Hepatocyte (in vitro differentiated cells): ENCODE results near the gene TMX3.

Source experiments
- EZH2 ChIP-seq: fragments of 200-600 bp; sonication (generic); IDR thresholded peaks from 2 replicates; pipeline ENCODE4 v1.6.1; 2016; ENCODE audit warnings: antibody characterized with exemption, mild to moderate bottlenecking, borderline replicate concordance
- EZH2phosphoT487 ChIP-seq: fragments of 200-600 bp; sonication (generic); IDR thresholded peaks from one replicate; pipeline ENCODE4 v1.6.1; 2018; ENCODE audit warnings: antibody characterized with exemption, mild to moderate bottlenecking, low read depth, moderate library complexity; ENCODE audit not compliant: unreplicated experiment, severe bottlenecking
- TF ChIP-seq, protein P1 (sequence below): fragments of 200-600 bp; sonication (generic); IDR thresholded peaks from 2 replicates; pipeline ENCODE4 v1.5.1; 2016; ENCODE audit warnings: antibody characterized with exemption, mild to moderate bottlenecking; ENCODE audit not compliant: poor library complexity

DNA sequence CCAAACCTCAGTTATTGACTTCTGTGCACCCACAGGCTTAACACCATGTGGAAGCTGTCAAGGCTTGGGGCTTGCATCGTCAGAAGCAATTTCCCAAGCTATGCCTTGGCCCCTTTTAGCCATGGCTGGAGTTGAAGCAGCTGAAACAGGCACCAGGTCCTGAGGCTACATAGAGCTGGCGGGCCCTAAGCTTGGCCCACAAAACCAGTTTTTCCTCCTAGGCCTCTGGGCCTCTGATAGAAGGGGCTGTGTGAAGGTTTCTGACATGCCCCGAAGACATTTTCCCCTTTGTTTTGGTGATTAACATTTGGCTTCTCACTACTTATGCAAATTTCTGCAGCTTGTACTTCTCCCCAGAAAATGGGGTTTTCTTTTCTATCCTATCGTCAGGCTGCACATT is 9.1 kb upstream of the TMX3 start:
- TF ChIP-seq, protein P1, sequence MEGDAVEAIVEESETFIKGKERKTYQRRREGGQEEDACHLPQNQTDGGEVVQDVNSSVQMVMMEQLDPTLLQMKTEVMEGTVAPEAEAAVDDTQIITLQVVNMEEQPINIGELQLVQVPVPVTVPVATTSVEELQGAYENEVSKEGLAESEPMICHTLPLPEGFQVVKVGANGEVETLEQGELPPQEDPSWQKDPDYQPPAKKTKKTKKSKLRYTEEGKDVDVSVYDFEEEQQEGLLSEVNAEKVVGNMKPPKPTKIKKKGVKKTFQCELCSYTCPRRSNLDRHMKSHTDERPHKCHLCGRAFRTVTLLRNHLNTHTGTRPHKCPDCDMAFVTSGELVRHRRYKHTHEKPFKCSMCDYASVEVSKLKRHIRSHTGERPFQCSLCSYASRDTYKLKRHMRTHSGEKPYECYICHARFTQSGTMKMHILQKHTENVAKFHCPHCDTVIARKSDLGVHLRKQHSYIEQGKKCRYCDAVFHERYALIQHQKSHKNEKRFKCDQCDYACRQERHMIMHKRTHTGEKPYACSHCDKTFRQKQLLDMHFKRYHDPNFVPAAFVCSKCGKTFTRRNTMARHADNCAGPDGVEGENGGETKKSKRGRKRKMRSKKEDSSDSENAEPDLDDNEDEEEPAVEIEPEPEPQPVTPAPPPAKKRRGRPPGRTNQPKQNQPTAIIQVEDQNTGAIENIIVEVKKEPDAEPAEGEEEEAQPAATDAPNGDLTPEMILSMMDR, result no peak
- TF ChIP-seq EZH2, result no peak
- no peak for TF ChIP-seq EZH2phosphoT487
